HCT116 (cell line): Measurements from ENCODE around the gene MRAP2. TPM values are rescaled to one million over a fixed set of nuclear protein-coding genes. Genes with fewer than 3 reads are reported as not detected.

ENCODE experiments used
- ATAC-seq: fragments of 200-7000 bp; cut with Tn5 transposase; 2 replicates; pipeline ENCODE4 v1.9.1; 2020; ENCODE audit warnings: mild to moderate bottlenecking, moderate library complexity
- BruUV-seq: library from RNA; stranded (reverse); fragments of 400-500 nt; replicated peaks from 2 replicates; lab custom pipeline; 2021; lab: Mats Ljungman, UMichigan
- CTCF ChIA-PET: fragments of 300-600 bp; sonication (Branson Sonifier 250); formaldehyde crosslinking; loops from one replicate; lab custom pipeline; 2021; ENCODE audit warnings: antibody characterized with exemption; lab: Charles Lee
- POLR2A ChIA-PET: fragments of 300-600, 350-600 bp; sonication (Branson Sonifier 250); formaldehyde crosslinking; loops from one replicate; lab custom pipeline; 2021; ENCODE audit warnings: antibody characterized with exemption; lab: Charles Lee
- RAD21 ChIA-PET, 2 experiments: fragments of 300-600 bp; sonication (Branson Sonifier 250); formaldehyde crosslinking; loops; one replicate each; lab custom pipeline; 2023; ENCODE audit warnings: low total read pairs in 2 of 2; ENCODE audit not compliant: uncharacterized antibody in 2 of 2, unreplicated experiment in 2 of 2, low non-redundant PET in 1 of 2; lab: Charles Lee
- DNase-seq: peaks from one replicate; pipeline ENCODE4 v3.0.0-alpha.2; 2010; ENCODE audit warnings: low read depth, low spot score
- H2AFZ ChIP-seq: fragments of 200-600 bp; shearing (Covaris generic), sonication (generic); 2 replicates; pipeline ENCODE4 v1.6.1; 2017; ENCODE audit warnings: low read depth, mixed run types, mixed read lengths, antibody characterized with exemption, low read length; ENCODE audit not compliant: poor library complexity, severe bottlenecking
- H3K27ac ChIP-seq: 2 replicates; pipeline ENCODE4 v1.5.1; 2012; ENCODE audit warnings: low read depth, low read length
- H3K27me3 ChIP-seq: fragments of 200-600 bp; sonication (generic); 2 replicates; pipeline ENCODE4 v1.6.1; 2016; ENCODE audit warnings: mixed run types, low read length, mixed read lengths; ENCODE audit not compliant: insufficient read depth
- H3K36me3 ChIP-seq, 2 experiments: fragments of 200-500 bp in 1 of 2; fragments of 200-600 bp in 1 of 2; sonication (Bioruptor generic) in 1 of 2; sonication (generic) in 1 of 2; 2 replicates each; pipeline versions ENCODE4 v1.5.1 to v1.6.1; 2014 to 2016; ENCODE audit warnings: low read length in 2 of 2, inconsistent platforms in 1 of 2, mixed read lengths in 1 of 2, mixed run types in 1 of 2; ENCODE audit not compliant: insufficient read depth in 2 of 2, control insufficient read depth in 1 of 2
- H3K4me1 ChIP-seq, 2 experiments: fragments of 200-600 bp in 1 of 2; sonication (generic) in 1 of 2; 2 replicates each; pipeline versions ENCODE4 v1.5.1 to v1.6.1; 2012 to 2017; ENCODE audit warnings: low read length in 2 of 2, inconsistent platforms in 1 of 2, mild to moderate bottlenecking in 1 of 2, mixed read lengths in 1 of 2, mixed run types in 1 of 2, moderate library complexity in 1 of 2; ENCODE audit not compliant: insufficient read depth in 2 of 2, control insufficient read depth in 1 of 2
- H3K4me2 ChIP-seq: fragments of 200-600 bp; sonication (generic); 2 replicates; pipeline ENCODE4 v1.6.1; 2017; ENCODE audit warnings: mixed run types, low read length, mixed read lengths
- H3K4me3 ChIP-seq, 2 experiments: fragments of 200-600 bp in 1 of 2; sonication (generic) in 1 of 2; replicated peaks in 1 of 2; 2 replicates each; pipeline ENCODE4 v1.5.1; 2011 to 2016; ENCODE audit warnings: low read length in 2 of 2, control low read depth in 1 of 2, low read depth in 1 of 2, mild to moderate bottlenecking in 1 of 2, mixed read lengths in 1 of 2, mixed run types in 1 of 2
- H3K79me2 ChIP-seq: fragments of 200-600 bp; sonication (generic); 2 replicates; pipeline ENCODE4 v1.6.1; 2017; ENCODE audit warnings: mild to moderate bottlenecking, mixed run types, low read length, moderate library complexity, mixed read lengths; ENCODE audit not compliant: insufficient read depth
- H3K9ac ChIP-seq: fragments of 200-600 bp; sonication (generic); 2 replicates; pipeline ENCODE4 v1.6.1; 2016; ENCODE audit warnings: low read length, mixed read lengths
- H3K9me2 ChIP-seq: fragments of 200-600 bp; sonication (generic), shearing (Covaris generic); 2 replicates; pipeline ENCODE4 v1.6.1; 2017; ENCODE audit warnings: mixed run types, mild to moderate bottlenecking, moderate library complexity; ENCODE audit not compliant: insufficient read depth
- H3K9me3 ChIP-seq, 2 experiments: fragments of 200-500 bp in 1 of 2; fragments of 200-600 bp in 1 of 2; sonication (Bioruptor generic) in 1 of 2; sonication (generic) in 1 of 2; 2 replicates each; pipeline ENCODE4 v1.6.1; 2014 to 2017; ENCODE audit warnings: low read length in 2 of 2, mixed read lengths in 2 of 2, inconsistent platforms in 1 of 2, low read depth in 1 of 2, mild to moderate bottlenecking in 1 of 2, mixed run types in 1 of 2, moderate library complexity in 1 of 2; ENCODE audit not compliant: control insufficient read depth in 1 of 2, insufficient read depth in 1 of 2
- H4K20me1 ChIP-seq: fragments of 200-600 bp; sonication (generic), shearing (Covaris generic); 2 replicates; pipeline ENCODE4 v1.6.1; 2017; ENCODE audit warnings: mixed run types, mild to moderate bottlenecking, moderate library complexity; ENCODE audit not compliant: insufficient read depth
- CBX3 ChIP-seq: IDR thresholded peaks from 2 replicates; pipeline ENCODE4 v1.6.1; 2012; ENCODE audit warnings: low read depth
- CEBPB ChIP-seq: IDR thresholded peaks from 2 replicates; pipeline ENCODE4 v1.6.1; 2012; ENCODE audit warnings: low read depth
- CTCF ChIP-seq, 3 experiments: fragments of 200-600 bp in 1 of 3; sonication (generic) in 1 of 3; IDR thresholded peaks in 2 of 3; conservative IDR thresholded peaks in 1 of 3; 2 replicates each; pipeline ENCODE4 v1.5.1; 2012 to 2017; ENCODE audit warnings: low read depth in 2 of 3, low read length in 2 of 3, antibody characterized with exemption in 1 of 3, borderline replicate concordance in 1 of 3, control low read depth in 1 of 3, mild to moderate bottlenecking in 1 of 3, mixed read lengths in 1 of 3, mixed run types in 1 of 3, moderate library complexity in 1 of 3; ENCODE audit not compliant: insufficient read depth in 1 of 3
- EGR1 ChIP-seq: IDR thresholded peaks from 2 replicates; pipeline ENCODE4 v1.6.1; 2012; ENCODE audit warnings: low read depth
- EZH2 ChIP-seq: fragments of 200-600 bp; sonication (generic); IDR thresholded peaks from 2 replicates; pipeline ENCODE4 v1.6.1; 2017; ENCODE audit warnings: antibody characterized with exemption, mixed run types
- EZH2phosphoT487 ChIP-seq: fragments of 200-600 bp; IDR thresholded peaks from 2 replicates; pipeline ENCODE4 v1.6.1; 2018; ENCODE audit warnings: antibody characterized with exemption, borderline replicate concordance
- FOSL1 ChIP-seq: IDR thresholded peaks from 2 replicates; pipeline ENCODE4 v1.6.1; 2012; ENCODE audit warnings: low read depth
- JUND ChIP-seq: IDR thresholded peaks from 2 replicates; pipeline ENCODE4 v1.6.1; 2012
- MAX ChIP-seq: IDR thresholded peaks from 2 replicates; pipeline ENCODE4 v1.6.1; 2012
- POLR2A ChIP-seq: IDR thresholded peaks from 2 replicates; pipeline ENCODE4 v1.7.0; 2011; ENCODE audit warnings: borderline replicate concordance; ENCODE audit not compliant: insufficient read depth, insufficient read length; ENCODE audit errors: extremely low read depth
- RAD21 ChIP-seq: IDR thresholded peaks from 2 replicates; pipeline ENCODE4 v1.6.1; 2012; ENCODE audit warnings: low read depth, mild to moderate bottlenecking
- SIN3A ChIP-seq: IDR thresholded peaks from 2 replicates; pipeline ENCODE4 v1.6.1; 2012; ENCODE audit warnings: low read depth
- SP1 ChIP-seq: IDR thresholded peaks from 2 replicates; pipeline ENCODE4 v1.6.1; 2012; ENCODE audit warnings: low read depth
- SRF ChIP-seq: IDR thresholded peaks from 2 replicates; pipeline ENCODE4 v1.6.1; 2012; ENCODE audit warnings: low read depth
- TCF7L2 ChIP-seq: IDR thresholded peaks from 2 replicates; pipeline ENCODE4 v1.7.0; 2011; ENCODE audit warnings: borderline replicate concordance, inconsistent platforms; ENCODE audit not compliant: insufficient read depth, insufficient read length; ENCODE audit errors: extremely low read depth
- ZNF274 ChIP-seq: fragments of 200-500 bp; sonication (Bioruptor generic); IDR thresholded peaks from 2 replicates; pipeline ENCODE4 v1.6.1; 2014; ENCODE audit warnings: mild to moderate bottlenecking, low read depth, low read length, inconsistent platforms
- intact Hi-C: fragments of 100-400 bp; cut with micrococcal nuclease; formaldehyde crosslinking; loops from 2 replicates; pipeline ENCODE4 v1.10.0; 2022
- total RNA-seq: library from RNA; stranded (reverse); gene quantifications from one replicate; pipeline ENCODE4 v1.2.1, GENCODE V29; 2021; ENCODE audit not compliant: unreplicated experiment
- TF ChIP-seq, protein P1 (sequence below): IDR thresholded peaks from 2 replicates; pipeline ENCODE4 v1.6.1; 2011; ENCODE audit warnings: mild to moderate bottlenecking, low read length, moderate library complexity; ENCODE audit not compliant: insufficient replicate concordance; ENCODE audit errors: extremely low read depth
- TF ChIP-seq, protein P2 (sequence below): IDR thresholded peaks from 2 replicates; pipeline ENCODE4 v1.6.1; 2012

The MRAP2 gene
- total RNA-seq, 1 experiment from 2014 or later: 1.4 TPM

DNA sequence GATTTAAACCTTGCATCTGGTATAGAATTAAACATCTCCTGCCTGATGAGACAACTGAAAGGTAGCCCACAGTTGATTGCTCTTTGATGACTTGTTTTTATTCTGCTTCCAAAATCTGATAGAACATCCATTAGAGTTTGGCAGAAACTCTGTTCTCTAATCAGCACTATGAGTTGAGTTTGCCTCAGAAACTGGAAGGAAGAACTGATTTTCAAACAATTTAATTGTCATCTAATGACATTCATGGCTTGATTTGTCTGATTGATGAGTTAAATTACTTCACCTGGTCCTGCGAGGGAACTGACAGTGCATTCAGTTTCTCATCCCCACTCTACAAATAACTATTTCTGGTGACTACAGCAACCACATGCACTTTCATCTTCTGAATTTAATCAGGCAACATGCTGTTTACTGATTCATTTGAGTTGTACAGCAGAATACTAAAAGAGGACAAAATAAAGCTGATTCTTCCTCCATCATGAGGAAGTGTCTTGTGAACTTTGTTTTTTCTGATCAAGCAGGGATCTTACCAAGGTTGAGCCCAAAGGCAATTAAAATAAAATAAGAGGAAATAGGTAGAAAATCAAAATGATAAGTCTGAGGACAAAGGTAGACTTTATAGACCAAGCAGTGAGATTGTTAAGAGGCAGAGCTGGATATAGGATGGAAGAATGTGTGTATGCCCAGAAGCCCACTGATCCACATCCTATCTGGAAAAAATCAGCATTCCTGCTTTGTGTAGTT lies 15.7 kb upstream of the MRAP2 start:
- no peak for ATAC-seq
- intact Hi-C loops: no loop called here
- H3K27ac ChIP-seq: no peak overlapping the region
- H3K9me3 ChIP-seq: no peaks in the 10 kb centered on the region
- H3K27me3 ChIP-seq: no peaks in the 10 kb centered on the region
- ChIA-PET CTCF (no interaction called here), POLR2A (no interaction called here), RAD21 (no interaction called here)
- BruUV-seq: no TSS peak
- no peak overlapping the region for H3K4me3 ChIP-seq
- no peaks in the 10 kb centered on the region for H3K9me2 ChIP-seq
- H3K36me3 ChIP-seq: no peaks in the 10 kb centered on the region
- no peaks in the 10 kb centered on the region for H3K79me2 ChIP-seq
- no peak for TF ChIP-seq CTCF (IDR thresholded peaks at IDR 0.05 in 2 of 3, conservative IDR thresholded peaks at IDR 0.05 in 1 of 3; ENCODE audit: borderline replicate concordance in 1 of 3, insufficient read depth in 1 of 3, low read depth in 2 of 3, low read length in 2 of 3)
- no peak for TF ChIP-seq JUND
- no peak for TF ChIP-seq EZH2
- no peak for TF ChIP-seq CEBPB
- no peak for TF ChIP-seq ZNF274
- no peak for TF ChIP-seq SIN3A
- no peak for TF ChIP-seq TCF7L2
- no peak for TF ChIP-seq POLR2A
- no peak for TF ChIP-seq CBX3
- no peak for TF ChIP-seq RAD21
- TF ChIP-seq, protein P1, sequence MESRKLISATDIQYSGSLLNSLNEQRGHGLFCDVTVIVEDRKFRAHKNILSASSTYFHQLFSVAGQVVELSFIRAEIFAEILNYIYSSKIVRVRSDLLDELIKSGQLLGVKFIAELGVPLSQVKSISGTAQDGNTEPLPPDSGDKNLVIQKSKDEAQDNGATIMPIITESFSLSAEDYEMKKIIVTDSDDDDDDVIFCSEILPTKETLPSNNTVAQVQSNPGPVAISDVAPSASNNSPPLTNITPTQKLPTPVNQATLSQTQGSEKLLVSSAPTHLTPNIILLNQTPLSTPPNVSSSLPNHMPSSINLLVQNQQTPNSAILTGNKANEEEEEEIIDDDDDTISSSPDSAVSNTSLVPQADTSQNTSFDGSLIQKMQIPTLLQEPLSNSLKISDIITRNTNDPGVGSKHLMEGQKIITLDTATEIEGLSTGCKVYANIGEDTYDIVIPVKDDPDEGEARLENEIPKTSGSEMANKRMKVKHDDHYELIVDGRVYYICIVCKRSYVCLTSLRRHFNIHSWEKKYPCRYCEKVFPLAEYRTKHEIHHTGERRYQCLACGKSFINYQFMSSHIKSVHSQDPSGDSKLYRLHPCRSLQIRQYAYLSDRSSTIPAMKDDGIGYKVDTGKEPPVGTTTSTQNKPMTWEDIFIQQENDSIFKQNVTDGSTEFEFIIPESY: no peak
- no peak for TF ChIP-seq SRF
- no peak for TF ChIP-seq EZH2phosphoT487
- TF ChIP-seq, protein P2, sequence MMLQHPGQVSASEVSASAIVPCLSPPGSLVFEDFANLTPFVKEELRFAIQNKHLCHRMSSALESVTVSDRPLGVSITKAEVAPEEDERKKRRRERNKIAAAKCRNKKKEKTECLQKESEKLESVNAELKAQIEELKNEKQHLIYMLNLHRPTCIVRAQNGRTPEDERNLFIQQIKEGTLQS: no peak
- TF ChIP-seq SP1: no peak
- TF ChIP-seq EGR1: no peak
- no peak for TF ChIP-seq MAX
- TF ChIP-seq FOSL1: no peak
- H3K4me1 ChIP-seq: peaks cover 0 to 10% of the 10 kb centered on the region in 2 experiments; a peak in 2 of 4 replicates
- H2AFZ ChIP-seq: no peak overlapping the region
- no peaks in the 10 kb centered on the region for H4K20me1 ChIP-seq
- H3K9ac ChIP-seq: no peak overlapping the region
- DNase-seq: no peak
- H3K4me2 ChIP-seq: no peak overlapping the region
